SK-MEL-5 (cell line): ENCODE measurements around the gene MNT. TPM values are rescaled to one million over a fixed set of nuclear protein-coding genes. Genes with fewer than 3 reads are reported as not detected.

Experiments used
- small RNA-seq, 2 experiments: library from RNA; depleted of rRNA; stranded (forward); fragments of <200 nt; gene quantifications; one replicate each; pipeline ENCODE3, GENCODE V24; 2014
- total RNA-seq: library from RNA; depleted of rRNA; stranded (reverse); fragments of >200 nt; shearing (Covaris generic); gene quantifications from 2 replicates; pipeline ENCODE4 v1.2.3, GENCODE V29; 2014; rRNA removed

Gene MNT
- total RNA-seq, 1 experiment from 2014 or later: 8.8 TPM

Small RNA genes lying within 50 kb of the gene (small RNA-seq; reads per million reads assigned to genes)
- gene AC006435.3: 0 reads per million in 2 experiments
- gene AC006435.4: 0 reads per million in 2 experiments

Other genes starting within 250 kb of the MNT start
- 10.0 and 14.8 TPM in 2 replicates for gene SMG6, start 97.3 kb downstream of the MNT start, total RNA-seq
- 7.7 and 9.0 TPM in 2 replicates for gene SRR, start 97.1 kb downstream of the MNT start, total RNA-seq
- gene TSR1, start 64.6 kb downstream of the MNT start, total RNA-seq: 55.6 and 57.1 TPM in 2 replicates
- 32.3 and 33.5 TPM in 2 replicates for gene SGSM2, start 63.6 kb downstream of the MNT start, total RNA-seq
- gene METTL16, start 110.8 kb upstream of the MNT start, total RNA-seq: 31.8 and 32.4 TPM in 2 replicates
- gene PAFAH1B1, start 192.6 kb upstream of the MNT start, total RNA-seq: 110 and 114 TPM in 2 replicates